ENCODE measurements around the gene IGLL5. TPM values are rescaled to one million over a fixed set of nuclear protein-coding genes. Genes with fewer than 3 reads are reported as not detected.
"Not testable (repeated sequence)": the region's sequence is repeated elsewhere in the genome, so short reads cannot be mapped to it uniquely, and the experiment has no call there.

The IGLL5 gene
- total RNA-seq, 1 donor from 2014 or later, result not detected

DNA sequence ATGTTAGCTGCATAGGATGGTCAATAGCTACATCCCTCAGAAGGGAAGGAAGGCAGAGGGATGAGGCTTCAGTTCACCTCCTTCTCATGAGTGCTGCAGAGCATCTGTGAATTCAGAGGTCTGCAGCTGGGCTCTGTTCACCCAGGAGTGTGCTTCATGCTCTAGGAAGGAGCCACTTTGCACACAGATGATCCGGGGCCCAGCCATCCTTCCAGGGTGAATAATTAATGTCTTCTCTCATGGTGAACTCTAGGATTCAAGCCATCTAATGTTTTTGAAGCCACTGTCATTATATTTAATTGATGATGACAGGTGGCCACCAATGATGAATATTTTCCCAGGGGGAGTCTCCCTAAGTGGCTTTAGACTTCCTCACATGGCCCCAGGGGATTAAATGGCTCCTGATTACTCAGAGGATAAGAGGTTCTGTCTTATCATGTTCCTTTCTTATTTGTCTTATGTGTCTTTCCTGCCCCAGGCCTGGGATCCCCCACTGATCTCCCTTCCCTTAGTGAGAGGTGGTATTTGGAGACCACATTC lies 10.9 kb downstream of the IGLL5 start:
- not testable (repeated sequence) for DNase-seq (ENCODE audit: extremely low read depth, low read depth, low spot score)

GRCh38 chr22:22899342-22900080 lies 11.9 kb downstream of the IGLL5 start:
- not testable (repeated sequence) for DNase-seq (ENCODE audit: extremely low read depth, low read depth, low spot score)

- not testable (repeated sequence) for DNase-seq (ENCODE audit: extremely low read depth, low read depth, low spot score)
Measured at GRCh38 chr22:22900527-22901205, 13.1 kb downstream of the IGLL5 start.

DNA sequence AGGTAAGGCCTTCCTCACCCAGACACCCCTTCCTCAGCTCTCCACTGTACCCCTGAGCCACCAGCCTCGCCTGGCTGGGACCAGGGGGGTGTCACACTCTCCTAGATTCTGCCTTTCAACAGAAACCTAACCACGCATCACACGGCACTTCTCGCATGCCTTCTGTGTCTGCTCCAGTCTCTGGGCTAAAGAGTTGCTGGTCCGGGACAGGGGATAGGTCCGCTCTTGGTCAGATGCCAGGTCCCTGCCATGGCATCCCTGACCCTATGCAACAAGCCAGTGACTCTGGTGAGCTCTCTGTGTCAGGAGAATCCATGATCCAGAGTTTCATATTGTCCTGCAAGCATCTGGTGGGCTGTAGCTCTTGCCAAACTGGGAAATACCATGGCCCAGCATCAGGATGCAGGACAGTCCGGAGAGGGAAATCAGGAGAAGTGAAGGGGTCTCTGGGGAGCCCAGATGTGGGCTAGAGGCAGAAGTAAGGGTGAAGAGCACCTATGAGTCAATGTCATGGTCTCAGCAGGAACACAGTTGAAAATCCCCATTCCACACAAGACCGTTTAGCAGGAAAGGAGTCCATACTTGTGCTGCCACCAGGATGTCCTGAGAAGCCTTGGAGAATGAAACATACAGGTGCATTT lies 14.1 kb downstream of the IGLL5 start:
- no peak for DNase-seq (ENCODE audit: extremely low read depth, low read depth, low spot score)

DNA sequence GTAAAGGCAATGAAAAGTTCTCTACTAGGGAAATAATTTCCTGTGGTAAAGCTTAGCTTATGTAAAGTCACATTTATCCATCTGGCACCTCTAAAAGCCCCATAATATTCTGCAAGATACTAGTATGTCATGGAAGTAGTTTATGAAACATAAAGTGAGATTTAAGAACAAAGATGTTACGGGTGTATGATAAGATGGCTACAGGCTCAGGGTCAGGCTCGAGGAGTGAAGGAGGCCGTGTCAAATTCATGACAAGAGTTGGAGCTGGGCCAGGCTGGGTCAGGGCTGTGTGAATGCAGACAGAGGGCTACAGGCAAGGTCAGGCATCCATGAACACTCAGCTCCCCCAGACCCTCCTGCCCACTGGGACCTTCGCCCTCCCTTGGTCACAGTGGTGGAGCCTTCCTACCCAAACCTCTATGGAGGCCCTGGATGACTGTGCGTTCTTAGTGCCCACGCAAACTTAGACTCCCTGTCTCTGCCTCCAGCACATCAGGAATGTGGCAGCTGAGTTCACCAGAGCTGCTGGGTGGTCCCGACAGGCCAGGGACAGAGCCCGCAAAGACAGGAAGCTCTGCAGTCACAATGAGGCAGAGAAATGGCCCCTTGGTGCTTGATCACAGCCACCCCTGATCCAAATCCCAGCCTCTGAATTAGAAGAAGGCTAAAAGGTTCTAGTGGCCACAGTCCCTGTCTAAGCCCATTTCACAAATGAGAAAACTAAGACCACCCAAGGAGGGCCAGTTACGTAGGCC lies 14.8 kb downstream of the IGLL5 start:
- no peak for DNase-seq (ENCODE audit: extremely low read depth, low read depth, low spot score)

DNA sequence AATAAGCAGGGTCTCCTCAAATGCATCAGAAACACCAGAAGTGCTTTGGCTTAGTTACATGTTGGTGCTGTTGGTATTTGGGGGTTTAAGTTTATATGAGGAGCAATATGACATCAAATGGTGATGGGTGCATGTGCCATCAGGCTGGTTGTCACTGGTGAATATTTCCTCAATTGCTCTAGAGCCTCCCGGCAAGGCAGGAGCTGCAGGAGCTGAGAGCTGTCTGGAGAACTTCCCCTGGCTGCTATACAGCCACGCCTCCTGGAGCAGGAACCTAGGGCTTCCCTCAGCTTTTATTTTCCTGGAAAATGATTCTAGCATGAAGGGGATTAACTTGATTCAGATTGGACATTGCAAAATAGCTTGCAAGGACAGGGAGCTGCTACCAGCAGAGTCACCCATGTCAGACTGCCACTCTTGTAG lies 15.8 kb downstream of the IGLL5 start:
- no peak for DNase-seq (ENCODE audit: extremely low read depth, low read depth, low spot score)

DNA sequence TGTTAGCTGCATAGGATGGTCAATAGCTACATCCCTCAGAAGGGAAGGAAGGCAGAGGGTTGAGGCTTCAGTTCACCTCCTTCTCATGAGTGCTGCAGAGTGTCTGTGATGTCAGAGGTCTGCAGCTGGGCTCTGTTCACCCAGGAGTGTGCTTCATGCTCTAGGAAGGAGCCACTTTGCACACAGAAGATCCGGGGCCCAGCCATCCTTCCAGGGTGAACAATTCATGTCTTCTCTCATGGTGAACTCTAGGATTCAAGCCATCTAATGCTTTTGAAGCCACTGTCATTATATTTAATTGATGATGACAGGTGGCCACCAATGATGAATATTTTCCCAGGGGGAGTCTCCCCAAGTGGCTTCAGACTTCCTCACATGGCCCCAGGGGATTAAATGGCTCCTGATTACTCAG lies 16.2 kb downstream of the IGLL5 start:
- DNase-seq (ENCODE audit: extremely low read depth, low read depth, low spot score), result not testable (repeated sequence)

DNA sequence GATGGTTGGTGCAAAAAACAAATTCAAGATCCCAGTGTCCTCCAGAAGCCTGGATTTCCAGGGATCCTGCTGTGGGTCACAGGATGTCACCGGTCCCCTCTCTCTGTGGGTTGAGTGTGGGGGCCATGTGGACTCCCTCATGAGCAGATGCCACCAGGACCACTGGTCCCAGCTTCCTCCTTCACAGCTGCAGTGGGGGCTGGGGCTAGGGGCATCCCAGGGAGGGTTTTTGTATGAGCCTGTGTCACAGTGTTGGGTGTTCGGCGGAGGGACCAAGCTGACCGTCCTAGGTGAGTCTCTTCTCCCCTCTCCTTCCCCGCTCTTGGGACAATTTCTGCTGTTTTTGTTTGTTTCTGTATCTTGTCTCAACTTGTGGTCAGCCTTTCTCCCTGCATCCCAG lies 17.1 kb downstream of the IGLL5 start:
- DNase-seq (ENCODE audit: extremely low read depth, low read depth, low spot score), result not testable (repeated sequence)

DNA sequence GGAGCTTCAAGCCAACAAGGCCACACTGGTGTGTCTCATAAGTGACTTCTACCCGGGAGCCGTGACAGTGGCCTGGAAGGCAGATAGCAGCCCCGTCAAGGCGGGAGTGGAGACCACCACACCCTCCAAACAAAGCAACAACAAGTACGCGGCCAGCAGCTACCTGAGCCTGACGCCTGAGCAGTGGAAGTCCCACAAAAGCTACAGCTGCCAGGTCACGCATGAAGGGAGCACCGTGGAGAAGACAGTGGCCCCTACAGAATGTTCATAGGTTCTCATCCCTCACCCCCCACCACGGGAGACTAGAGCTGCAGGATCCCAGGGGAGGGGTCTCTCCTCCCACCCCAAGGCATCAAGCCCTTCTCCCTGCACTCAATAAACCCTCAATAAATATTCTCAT lies 18.8 kb downstream of the IGLL5 start:
- DNase-seq (ENCODE audit: extremely low read depth, low read depth, low spot score), result not testable (repeated sequence)

- no peak for DNase-seq (ENCODE audit: extremely low read depth, low read depth, low spot score)
Measured at GRCh38 chr22:22906907-22907550, 19.4 kb downstream of the IGLL5 start.

- DNase-seq (ENCODE audit: extremely low read depth, low read depth, low spot score), result no peak
Measured at GRCh38 chr22:22907551-22908494, 20.2 kb downstream of the IGLL5 start.

GRCh38 chr22:22908495-22908861 lies 20.9 kb downstream of the IGLL5 start:
- no peak for DNase-seq (ENCODE audit: extremely low read depth, low read depth, low spot score)

GRCh38 chr22:22908941-22909604 lies 21.5 kb downstream of the IGLL5 start:
- no peak for DNase-seq (ENCODE audit: extremely low read depth, low read depth, low spot score)

GRCh38 chr22:22909605-22910271 lies 22.1 kb downstream of the IGLL5 start:
- DNase-seq (ENCODE audit: extremely low read depth, low read depth, low spot score), result no peak

- DNase-seq (ENCODE audit: extremely low read depth, low read depth, low spot score), result no peak
Measured at GRCh38 chr22:22910272-22911240, 22.9 kb downstream of the IGLL5 start.

- DNase-seq (ENCODE audit: extremely low read depth, low read depth, low spot score), result no peak
Measured at GRCh38 chr22:22911327-22912134, 23.9 kb downstream of the IGLL5 start.
